Astrocyte (in vitro differentiated cells and primary cell): ENCODE results near the gene TAL2. TPM values are rescaled to one million over a fixed set of nuclear protein-coding genes. Genes with fewer than 3 reads are reported as not detected.
"Not testable (repeated sequence)": the region's sequence is repeated elsewhere in the genome, so short reads cannot be mapped to it uniquely, and the experiment has no call there.

Experiments used
- DNase-seq: peaks from one replicate; pipeline ENCODE4 v3.0.0-alpha.2; 2010; ENCODE audit warnings: low read depth
- FAIRE-seq: peaks from 2 replicates; lab custom pipeline; 2011; peaks lifted over from hg19 to GRCh38; lab: Jason Lieb, UNC
- H2AFZ ChIP-seq: 2 replicates; pipeline ENCODE4 v1.6.0; 2012; ENCODE audit warnings: low read depth, low read length, inconsistent platforms
- H3K27ac ChIP-seq: 2 replicates; pipeline ENCODE4 v1.5.1; 2011; ENCODE audit warnings: low read depth, low read length, inconsistent platforms
- H3K27me3 ChIP-seq: 2 replicates; pipeline ENCODE4 v1.6.0; 2011; ENCODE audit warnings: low read length, inconsistent platforms; ENCODE audit not compliant: insufficient read depth
- H3K36me3 ChIP-seq: 2 replicates; pipeline ENCODE4 v1.5.1; 2011; ENCODE audit warnings: low read length, inconsistent platforms; ENCODE audit not compliant: insufficient read depth
- H3K4me1 ChIP-seq: 2 replicates; pipeline ENCODE4 v1.5.1; 2011; ENCODE audit warnings: low read length, inconsistent platforms; ENCODE audit not compliant: insufficient read depth
- H3K4me2 ChIP-seq: 2 replicates; pipeline ENCODE4 v1.6.0; 2012; ENCODE audit warnings: low read length, inconsistent platforms
- H3K4me3 ChIP-seq: 2 replicates; pipeline ENCODE4 v1.5.1; 2011; ENCODE audit warnings: low read depth, mild to moderate bottlenecking, low read length, inconsistent platforms; ENCODE audit not compliant: insufficient read depth
- H3K79me2 ChIP-seq: 2 replicates; pipeline ENCODE4 v1.6.0; 2012; ENCODE audit warnings: mild to moderate bottlenecking, low read length, inconsistent platforms; ENCODE audit not compliant: insufficient read depth
- H3K9ac ChIP-seq: 2 replicates; pipeline ENCODE4 v1.6.0; 2012; ENCODE audit warnings: mild to moderate bottlenecking, low read length, inconsistent platforms
- H3K9me3 ChIP-seq: 2 replicates; pipeline ENCODE4 v1.5.1; 2012; ENCODE audit warnings: low read depth, mild to moderate bottlenecking, low read length, inconsistent platforms; ENCODE audit not compliant: insufficient read depth
- H4K20me1 ChIP-seq: 2 replicates; pipeline ENCODE4 v1.6.0; 2012; ENCODE audit warnings: low read length, inconsistent platforms; ENCODE audit not compliant: insufficient read depth
- H3K27ac Mint-ChIP-seq: one replicate; pipeline ENCODE4 v1.8.0; 2021; ENCODE audit warnings: mild to moderate bottlenecking, mixed read lengths; ENCODE audit not compliant: unreplicated experiment
- H3K27me3 Mint-ChIP-seq: one replicate; pipeline ENCODE4 v1.8.0; 2021; ENCODE audit warnings: low read depth, mixed read lengths; ENCODE audit not compliant: unreplicated experiment
- H3K36me3 Mint-ChIP-seq: one replicate; pipeline ENCODE4 v1.8.0; 2021; ENCODE audit warnings: low read depth, mixed read lengths; ENCODE audit not compliant: unreplicated experiment
- H3K4me1 Mint-ChIP-seq: one replicate; pipeline ENCODE4 v1.8.0; 2021; ENCODE audit warnings: low read depth, mixed read lengths; ENCODE audit not compliant: unreplicated experiment
- H3K4me3 Mint-ChIP-seq: one replicate; pipeline ENCODE4 v1.8.0; 2021; ENCODE audit warnings: mild to moderate bottlenecking, moderate library complexity, mixed read lengths; ENCODE audit not compliant: unreplicated experiment
- H3K9me3 Mint-ChIP-seq: one replicate; pipeline ENCODE4 v1.8.0; 2021; ENCODE audit warnings: mild to moderate bottlenecking, mixed read lengths; ENCODE audit not compliant: unreplicated experiment
- CTCF ChIP-seq: IDR thresholded peaks from 2 replicates; pipeline ENCODE4 v1.5.1; 2011; ENCODE audit warnings: low read depth, mild to moderate bottlenecking, inconsistent platforms, low read length, moderate library complexity; ENCODE audit not compliant: insufficient read depth
- EZH2 ChIP-seq: IDR thresholded peaks from 2 replicates; pipeline ENCODE4 v1.6.1; 2012; ENCODE audit warnings: mild to moderate bottlenecking, low read length, inconsistent platforms; ENCODE audit not compliant: insufficient read depth
- total RNA-seq: library from RNA; stranded (reverse); gene quantifications from 2 replicates; pipeline ENCODE4 v1.2.1, GENCODE V29; 2021

The TAL2 gene
- total RNA-seq, 1 donor from 2014 or later, result not detected

- Histone ChIP-seq H3K9me3 (no peaks in the 10 kb centered on the region), H4K20me1 (no peaks in the 10 kb centered on the region), H3K9ac (no peak overlapping the region), H3K27me3 (no peaks in the 10 kb centered on the region), H3K4me1 (no peaks in the 10 kb centered on the region), H3K36me3 (no peaks in the 10 kb centered on the region), H3K79me2 (no peaks in the 10 kb centered on the region), H3K4me3 (no peak overlapping the region), H2AFZ (no peak overlapping the region), H3K4me2 (no peak overlapping the region), H3K27ac (no peak overlapping the region)
- Mint-ChIP-seq H3K27me3 (no peaks in the 10 kb centered on the region), H3K36me3 (no peaks in the 10 kb centered on the region), H3K27ac (no peak overlapping the region), H3K9me3 (no peaks in the 10 kb centered on the region), H3K4me1 (peaks cover 9% of the 10 kb centered on the region), H3K4me3 (no peak overlapping the region)
- no peak for DNase-seq
- FAIRE-seq, result no peak
- no peak for TF ChIP-seq EZH2
- no peak for TF ChIP-seq CTCF
Observed at GRCh38 chr9:105700668-105701067, 38.4 kb downstream of the TAL2 start.

DNA sequence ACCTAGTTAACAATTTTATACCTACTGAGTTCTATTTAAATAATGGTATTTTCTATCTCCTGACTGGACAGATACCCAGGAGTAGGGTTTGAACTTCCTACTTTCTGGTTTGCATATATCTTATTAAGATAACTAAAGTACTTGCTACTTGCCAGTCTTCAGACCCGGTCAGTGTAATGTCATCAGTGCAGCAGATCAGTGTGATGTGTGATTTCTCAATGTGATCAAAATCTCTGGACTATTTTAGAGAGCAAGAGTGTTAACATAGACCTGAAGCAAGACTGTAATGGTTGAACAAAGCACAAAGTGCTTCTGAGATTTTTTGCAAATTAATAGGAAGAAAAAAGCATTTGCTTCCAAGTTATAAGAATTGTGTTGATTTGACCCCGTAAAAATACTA is 38.9 kb downstream of the TAL2 start:
- Histone ChIP-seq H2AFZ (no peak overlapping the region), H3K27ac (no peak overlapping the region), H3K36me3 (no peaks in the 10 kb centered on the region), H4K20me1 (no peaks in the 10 kb centered on the region), H3K9ac (no peak overlapping the region), H3K79me2 (no peaks in the 10 kb centered on the region), H3K9me3 (no peaks in the 10 kb centered on the region), H3K4me1 (no peaks in the 10 kb centered on the region), H3K27me3 (no peaks in the 10 kb centered on the region), H3K4me3 (no peak overlapping the region), H3K4me2 (no peak overlapping the region)
- FAIRE-seq, result no peak
- H3K9me3 Mint-ChIP-seq, result no peaks in the 10 kb centered on the region
- no peak overlapping the region for H3K4me3 Mint-ChIP-seq
- H3K36me3 Mint-ChIP-seq, result no peaks in the 10 kb centered on the region
- DNase-seq, result no peak
- H3K27me3 Mint-ChIP-seq, result no peaks in the 10 kb centered on the region
- TF ChIP-seq CTCF, result no peak
- TF ChIP-seq EZH2, result no peak
- no peak overlapping the region for H3K27ac Mint-ChIP-seq
- H3K4me1 Mint-ChIP-seq, result peaks cover 9% of the 10 kb centered on the region

DNA sequence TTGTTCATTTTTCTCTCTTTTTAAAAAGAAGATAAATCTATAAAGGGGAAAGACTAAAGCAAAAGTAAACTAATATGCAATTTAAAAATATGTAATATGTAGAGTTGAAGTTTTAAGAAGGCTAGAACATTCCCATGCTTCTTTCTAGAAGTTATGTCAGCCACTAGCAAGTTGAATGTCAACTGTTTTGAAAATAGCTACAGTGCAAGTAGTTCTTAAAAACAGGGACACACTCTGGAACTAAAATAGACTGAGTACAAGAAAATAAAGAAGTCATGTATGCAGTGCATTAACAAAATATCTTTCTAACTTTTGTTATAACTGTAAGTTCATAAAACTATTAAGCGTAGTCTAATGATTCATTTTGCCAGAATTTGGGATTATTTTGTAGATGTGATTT is 40.0 kb downstream of the TAL2 start:
- Histone ChIP-seq H3K4me1 (no peaks in the 10 kb centered on the region), H3K4me2 (no peak overlapping the region), H3K9me3 (no peaks in the 10 kb centered on the region), H3K27me3 (no peaks in the 10 kb centered on the region), H4K20me1 (no peaks in the 10 kb centered on the region), H2AFZ (no peak overlapping the region), H3K79me2 (no peaks in the 10 kb centered on the region), H3K27ac (no peak overlapping the region), H3K36me3 (no peaks in the 10 kb centered on the region), H3K4me3 (no peak overlapping the region), H3K9ac (no peak overlapping the region)
- TF ChIP-seq CTCF (no peak), EZH2 (no peak)
- H3K4me1 Mint-ChIP-seq, result peaks cover 9% of the 10 kb centered on the region
- no peak overlapping the region for H3K4me3 Mint-ChIP-seq
- no peaks in the 10 kb centered on the region for H3K9me3 Mint-ChIP-seq
- no peaks in the 10 kb centered on the region for H3K36me3 Mint-ChIP-seq
- H3K27ac Mint-ChIP-seq, result no peak overlapping the region
- no peak for FAIRE-seq
- no peak for DNase-seq
- H3K27me3 Mint-ChIP-seq, result no peaks in the 10 kb centered on the region

DNA sequence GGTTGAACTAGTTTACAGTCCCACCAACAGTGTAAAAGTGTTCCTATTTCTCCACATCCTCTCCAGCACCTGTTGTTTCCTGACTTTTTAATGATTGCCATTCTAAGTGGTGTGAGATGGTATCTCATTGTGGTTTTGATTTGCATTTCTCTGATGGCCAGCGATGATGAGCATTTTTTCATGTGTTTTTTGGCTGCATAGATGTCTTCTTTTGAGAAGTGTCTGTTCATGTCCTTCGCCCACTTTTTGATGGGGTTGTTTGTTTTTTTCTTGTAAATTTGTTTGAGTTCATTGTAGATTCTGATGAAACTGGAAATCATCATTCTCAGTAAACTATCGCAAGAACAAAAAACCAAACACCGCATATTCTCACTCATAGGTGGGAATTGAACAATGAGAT is 41.4 kb downstream of the TAL2 start:
- H3K27ac Mint-ChIP-seq, H3K27me3 ChIP-seq, H3K27ac ChIP-seq, H3K4me2 ChIP-seq, H3K9ac ChIP-seq, H4K20me1 ChIP-seq, H3K36me3 ChIP-seq, FAIRE-seq, H3K9me3 ChIP-seq, H3K4me1 ChIP-seq, H3K4me3 Mint-ChIP-seq, H3K4me3 ChIP-seq, H3K9me3 Mint-ChIP-seq, H2AFZ ChIP-seq, DNase-seq, H3K79me2 ChIP-seq, H3K4me1 Mint-ChIP-seq, H3K36me3 Mint-ChIP-seq, H3K27me3 Mint-ChIP-seq: not testable (repeated sequence)
